ENCODE measurements around the gene ABCC4.

DNA sequence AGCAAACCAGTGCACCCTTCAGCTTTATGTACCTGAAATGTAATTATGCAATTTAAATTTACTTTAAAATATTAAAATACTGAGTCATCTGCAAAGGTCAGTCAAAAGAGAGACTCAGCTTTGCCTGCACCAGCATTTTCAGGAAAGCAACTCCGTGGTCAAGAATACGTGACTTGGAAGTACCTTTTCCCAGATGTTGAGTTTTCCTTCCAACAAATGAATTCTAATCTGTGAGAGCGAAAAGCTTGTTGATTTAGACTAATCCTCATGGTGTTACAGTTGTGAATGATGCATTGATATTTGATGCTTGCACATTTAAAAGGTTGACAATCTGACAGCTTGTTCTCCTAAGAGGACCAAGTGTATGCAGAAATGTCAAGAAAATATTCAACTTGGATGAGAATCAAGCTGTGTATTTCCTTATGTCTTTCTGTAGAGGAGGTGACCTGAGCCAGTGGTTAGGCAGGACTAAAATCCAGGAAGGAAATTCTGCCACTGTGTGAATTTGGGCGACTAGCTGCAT, 270.4 kb downstream of the ABCC4 start:
- no peak for TF ChIP-seq CTCF (IDR thresholded peaks at IDR 0.05; ENCODE audit: low read depth, low read length)
- no peak for TF ChIP-seq EZH2phosphoT487 (IDR thresholded peaks at IDR 0.05; ENCODE audit: low read depth)
